Tibial nerve (tissue), 4 donors: ENCODE measurements around the gene TBXAS1. TPM values are rescaled to one million over a fixed set of nuclear protein-coding genes. Genes with fewer than 3 reads are reported as not detected.

Experiments
- DNase-seq, 2 donors: peaks; one replicate each; pipeline ENCODE4 v3.0.0-alpha.2; 2019; ENCODE audit warnings: low spot score in 2 of 2
- H3K27ac ChIP-seq, 4 donors: fragments of 200-600 bp; sonication (generic) in 3 of 4; one replicate each; pipeline ENCODE4 v1.5.1; 2017 to 2019; ENCODE audit warnings: mild to moderate bottlenecking in 1 of 4
- H3K27me3 ChIP-seq, 2 donors: fragments of 200-600 bp; sonication (generic) in 1 of 2; one replicate each; pipeline versions ENCODE4 v1.5.1 to v1.6.0; 2017 to 2019
- H3K36me3 ChIP-seq, 3 donors: fragments of 200-600 bp; sonication (generic); one replicate each; pipeline ENCODE4 v1.5.1; 2018 to 2019
- H3K4me1 ChIP-seq, 4 donors: fragments of 200-600 bp; sonication (generic) in 3 of 4; one replicate each; pipeline ENCODE4 v1.5.1; 2017 to 2019
- H3K4me3 ChIP-seq, 4 donors: fragments of 200-600 bp; sonication (generic) in 3 of 4; one replicate each; pipeline ENCODE4 v1.5.1; 2017 to 2019; ENCODE audit warnings: mild to moderate bottlenecking in 1 of 4, moderate library complexity in 1 of 4
- H3K9me3 ChIP-seq, 4 donors: fragments of 200-600 bp; sonication (generic) in 3 of 4; one replicate each; pipeline ENCODE4 v1.5.1; 2017 to 2019
- CTCF ChIP-seq, 5 experiments: fragments of 200-600 bp in 3 of 5; fragments of 450-650 bp in 2 of 5; sonication (generic) in 3 of 5; IDR thresholded peaks; one replicate each; pipeline ENCODE4 v1.5.1; 2016 to 2019; ENCODE audit warnings: antibody characterized with exemption in 5 of 5, mild to moderate bottlenecking in 3 of 5, moderate library complexity in 2 of 5
- EP300 ChIP-seq, 2 donors: sonication (generic); formaldehyde crosslinking; IDR thresholded peaks; one replicate each; pipeline ENCODE4 v1.6.1; 2017; ENCODE audit warnings: antibody characterized with exemption in 2 of 2, mild to moderate bottlenecking in 1 of 2
- POLR2A ChIP-seq, 2 donors: fragments of 450-650 bp; IDR thresholded peaks; one replicate each; pipeline ENCODE4 v1.6.1; 2017; ENCODE audit warnings: antibody characterized with exemption in 2 of 2, mild to moderate bottlenecking in 2 of 2, moderate library complexity in 2 of 2
- WGBS, 2 donors: methylation state at CpG; one replicate each; pipeline ENCODE4 v1.1.5; 2018; 5-methylcytosine and 5-hydroxymethylcytosine counted together
- total RNA-seq, 4 donors: library from RNA; depleted of rRNA; stranded (reverse); fragments of >200 nt; gene quantifications; one replicate each; pipeline ENCODE4 v1.1.0, GENCODE V29; 2016

TBXAS1 gene
- total RNA-seq, 4 donors from 2014 or later: 19.0 to 80.4 (median 30.5) TPM

GRCh38 chr7:140025241-140025640 is 196.2 kb downstream of the TBXAS1 start:
- Histone ChIP-seq H3K27me3 (no peaks in the 10 kb centered on the region), H3K9me3 (no peaks in the 10 kb centered on the region), H3K27ac (no peak overlapping the region), H3K4me3 (no peak overlapping the region), H3K36me3 (peaks cover 0 to 83% (median 4%) of the 10 kb centered on the region in 3 donors), H3K4me1 (no peaks in the 10 kb centered on the region)
- DNase-seq: no peak
- no peak for TF ChIP-seq EP300 (IDR thresholded peaks at IDR 0.05)
- TF ChIP-seq CTCF (IDR thresholded peaks at IDR 0.05): no peak
- TF ChIP-seq POLR2A (IDR thresholded peaks at IDR 0.05): no peak
- WGBS, 2 donors: 90 to 94% methylated on average over 4 of the region's 4 CpGs

GRCh38 chr7:140025814-140026433 is 196.9 kb downstream of the TBXAS1 start:
- Histone ChIP-seq H3K27me3 (no peaks in the 10 kb centered on the region), H3K9me3 (no peaks in the 10 kb centered on the region), H3K4me1 (no peaks in the 10 kb centered on the region), H3K27ac (no peak overlapping the region), H3K36me3 (peaks cover 0 to 88% (median 4%) of the 10 kb centered on the region in 3 donors), H3K4me3 (no peak overlapping the region)
- TF ChIP-seq CTCF (IDR thresholded peaks at IDR 0.05) (no peak), EP300 (IDR thresholded peaks at IDR 0.05) (no peak), POLR2A (IDR thresholded peaks at IDR 0.05) (no peak)
- 86 to 92% methylated on average over 12 of the region's 12 CpGs for WGBS, 2 donors
- no peak for DNase-seq

- Histone ChIP-seq H3K4me1 (peaks cover 0 to 5% (median 0%) of the 10 kb centered on the region in 4 donors), H3K27me3 (no peaks in the 10 kb centered on the region), H3K27ac (no peak overlapping the region), H3K36me3 (peaks cover 0 to 84% (median 4%) of the 10 kb centered on the region in 3 donors), H3K4me3 (no peak overlapping the region), H3K9me3 (no peaks in the 10 kb centered on the region)
- no peak for TF ChIP-seq POLR2A (IDR thresholded peaks at IDR 0.05)
- no peak for TF ChIP-seq CTCF (IDR thresholded peaks at IDR 0.05)
- TF ChIP-seq EP300 (IDR thresholded peaks at IDR 0.05): no peak
- WGBS, 2 donors: 91% methylated on average over 5 to 9 of the region's 9 CpGs
- DNase-seq: no peak
These were observed 197.9 kb downstream of the TBXAS1 start for GRCh38 chr7:140026935-140027334.

GRCh38 chr7:140027858-140028257 is 198.8 kb downstream of the TBXAS1 start:
- Histone ChIP-seq H3K27ac (no peak overlapping the region), H3K27me3 (no peaks in the 10 kb centered on the region), H3K9me3 (no peaks in the 10 kb centered on the region), H3K4me3 (no peak overlapping the region), H3K4me1 (peaks cover 0 to 5% (median 0%) of the 10 kb centered on the region in 4 donors), H3K36me3 (peaks cover 0 to 81% (median 4%) of the 10 kb centered on the region in 3 donors)
- no peak for DNase-seq
- TF ChIP-seq CTCF (IDR thresholded peaks at IDR 0.05) (no peak), POLR2A (IDR thresholded peaks at IDR 0.05) (no peak), EP300 (IDR thresholded peaks at IDR 0.05) (no peak)
- 78 to 80% methylated on average over 9 of the region's 9 CpGs for WGBS, 2 donors

GRCh38 chr7:140028311-140028710 is 199.2 kb downstream of the TBXAS1 start:
- H3K36me3 ChIP-seq: peaks cover 0 to 81% (median 4%) of the 10 kb centered on the region in 3 donors
- TF ChIP-seq CTCF (IDR thresholded peaks at IDR 0.05): no peak
- no peak for TF ChIP-seq EP300 (IDR thresholded peaks at IDR 0.05)
- no peak for TF ChIP-seq POLR2A (IDR thresholded peaks at IDR 0.05)
- no peaks in the 10 kb centered on the region for H3K27me3 ChIP-seq
- no peak overlapping the region for H3K27ac ChIP-seq
- no peak for DNase-seq
- no peak overlapping the region for H3K4me3 ChIP-seq
- peaks cover 0 to 5% (median 0%) of the 10 kb centered on the region in 4 donors for H3K4me1 ChIP-seq
- no peaks in the 10 kb centered on the region for H3K9me3 ChIP-seq
- 89% methylated on average over 4 of the region's 4 CpGs for WGBS, 2 donors
